Gastrocnemius medialis (tissue), 4 donors: Measurements from ENCODE around the gene HOXC6.

Source experiments
- CTCF ChIP-seq, 5 experiments: fragments of 450-650 bp in 3 of 5; fragments of 200-600 bp in 2 of 5; sonication (generic) in 2 of 5; IDR thresholded peaks in 4 of 5; conservative IDR thresholded peaks in 1 of 5; 1 replicate in 4 of 5; 2 replicates in 1 of 5; pipeline ENCODE4 v1.5.1; 2016 to 2019; ENCODE audit warnings: antibody characterized with exemption in 5 of 5, mild to moderate bottlenecking in 3 of 5, moderate library complexity in 3 of 5
- POLR2A ChIP-seq, 2 donors: fragments of 450-650 bp; IDR thresholded peaks; one replicate each; pipeline ENCODE4 v1.6.1; 2017; ENCODE audit warnings: antibody characterized with exemption in 2 of 2, mild to moderate bottlenecking in 2 of 2, moderate library complexity in 2 of 2

- TF ChIP-seq CTCF (IDR thresholded peaks at IDR 0.05 in 4 of 5, conservative IDR thresholded peaks at IDR 0.05 in 1 of 5) (no peak), POLR2A (IDR thresholded peaks at IDR 0.05) (no peak)
Observed at GRCh38 chr12:54058128-54058768, 30.0 kb downstream of the HOXC6 start.
